Endometrial microvascular endothelial cells (primary cell): ENCODE measurements around the gene RASA3. TPM values are rescaled to one million over a fixed set of nuclear protein-coding genes. Genes with fewer than 3 reads are reported as not detected.
"Not testable (repeated sequence)": the region's sequence is repeated elsewhere in the genome, so short reads cannot be mapped to it uniquely, and the experiment has no call there.

ENCODE experiments used
- in situ Hi-C: cut with HindIII; loops from 2 replicates; pipeline ENCODE4 v1.10.0; 2017; ENCODE audit warnings: low sequenced_read_pairs, low pct_unique_long_range_greater_than_20kb; ENCODE audit errors: inconsistent ontology term
- total RNA-seq: library from RNA; depleted of rRNA; stranded (reverse); fragments of >200 nt; gene quantifications from one replicate; pipeline ENCODE4 v1.2.3, GENCODE V29; 2015; ENCODE audit errors: inconsistent ontology term

RASA3 gene
- total RNA-seq, 1 donor from 2014 or later: 56.0 TPM

GRCh38 chr13:114022876-114023275, 109.5 kb downstream of the RASA3 start:
- in situ Hi-C loops: no loop called here

- in situ Hi-C loops: no loop called here
Observed at GRCh38 chr13:114022309-114022669, 110.1 kb downstream of the RASA3 start.

GRCh38 chr13:114021464-114022308, 110.7 kb downstream of the RASA3 start:
- in situ Hi-C loops: no loop called here

DNA sequence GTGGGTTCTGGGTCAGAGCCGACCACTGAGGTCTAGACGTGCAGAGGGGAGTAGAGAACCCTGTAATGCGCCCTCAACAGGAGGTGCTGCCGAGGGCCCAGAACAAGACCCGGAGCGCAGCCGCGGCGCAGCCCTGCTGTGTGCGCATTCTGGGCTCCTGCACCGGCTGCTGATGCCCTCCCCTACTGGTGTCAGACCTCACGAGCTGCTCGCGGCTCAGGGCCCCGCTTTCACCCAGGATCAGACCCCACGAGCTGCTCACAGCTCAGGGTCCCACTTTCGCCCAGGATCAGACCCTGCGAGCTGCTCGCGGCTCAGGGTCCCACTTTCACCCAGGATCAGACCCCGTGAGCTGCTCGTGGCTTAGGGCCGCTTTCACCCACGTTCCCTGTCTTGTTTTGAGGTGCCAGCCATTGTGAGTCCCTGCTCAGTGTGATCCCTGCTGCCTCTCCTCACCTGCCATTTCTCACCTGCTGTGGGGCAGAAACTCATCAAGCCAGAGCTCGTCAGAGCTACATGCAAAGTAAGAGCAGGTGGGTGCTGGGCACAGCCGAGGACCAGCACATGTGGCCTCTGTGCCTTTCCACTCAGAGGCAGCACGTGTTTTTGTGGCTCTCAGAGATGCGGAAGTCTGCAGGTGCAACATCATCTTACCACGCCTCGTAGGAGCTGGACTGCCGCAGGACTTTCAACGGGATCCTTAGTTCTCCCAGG, 111.5 kb downstream of the RASA3 start:
- in situ Hi-C loops: no loop called here

GRCh38 chr13:114020134-114020533, 112.3 kb downstream of the RASA3 start:
- in situ Hi-C loops: not testable (repeated sequence)

GRCh38 chr13:114019367-114019766, 113.1 kb downstream of the RASA3 start:
- in situ Hi-C loops: no loop called here

- in situ Hi-C loops: no loop called here
Observed at GRCh38 chr13:114018461-114019055, 113.9 kb downstream of the RASA3 start.

- in situ Hi-C loops: no loop called here
Observed at GRCh38 chr13:114017966-114018365, 114.5 kb downstream of the RASA3 start.

- in situ Hi-C loops: no loop called here
Observed at GRCh38 chr13:114017028-114017630, 115.3 kb downstream of the RASA3 start.

DNA sequence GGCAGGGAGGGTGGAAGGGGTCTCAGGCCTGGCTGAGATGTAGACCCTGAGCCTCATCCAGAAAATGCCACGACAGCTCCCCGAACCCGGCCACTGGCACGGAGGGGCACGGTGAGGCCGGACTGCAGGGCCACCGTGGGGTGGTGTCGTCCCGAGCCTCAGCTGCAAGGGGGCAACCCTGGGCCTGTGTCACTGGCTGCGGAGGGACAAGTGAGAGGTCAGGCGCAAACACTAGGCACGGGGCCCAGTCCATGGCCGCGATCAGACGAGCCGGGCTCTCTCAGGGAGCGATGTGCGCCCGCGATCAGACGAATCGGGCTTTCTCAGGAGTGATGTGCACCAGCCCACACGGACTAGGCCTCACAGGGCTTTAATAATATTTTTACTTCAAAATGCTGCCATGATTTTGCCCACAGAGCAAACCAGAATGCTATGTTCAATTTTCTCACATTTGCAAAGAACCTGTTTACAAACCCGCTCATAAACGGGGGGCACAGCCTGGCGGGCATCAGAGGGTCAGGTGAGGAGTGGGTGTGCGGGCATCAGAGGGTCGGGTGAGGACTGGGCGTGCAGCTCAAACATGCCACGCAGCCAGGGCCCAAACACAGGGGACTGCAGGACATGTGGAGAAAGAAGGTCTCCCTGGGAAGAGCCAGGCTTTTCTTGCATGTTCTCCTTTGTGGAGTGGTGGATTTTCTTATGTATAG, 115.9 kb downstream of the RASA3 start:
- in situ Hi-C loops: no loop called here

- in situ Hi-C loops: no loop called here
Observed at GRCh38 chr13:114015969-114016295, 116.5 kb downstream of the RASA3 start.

DNA sequence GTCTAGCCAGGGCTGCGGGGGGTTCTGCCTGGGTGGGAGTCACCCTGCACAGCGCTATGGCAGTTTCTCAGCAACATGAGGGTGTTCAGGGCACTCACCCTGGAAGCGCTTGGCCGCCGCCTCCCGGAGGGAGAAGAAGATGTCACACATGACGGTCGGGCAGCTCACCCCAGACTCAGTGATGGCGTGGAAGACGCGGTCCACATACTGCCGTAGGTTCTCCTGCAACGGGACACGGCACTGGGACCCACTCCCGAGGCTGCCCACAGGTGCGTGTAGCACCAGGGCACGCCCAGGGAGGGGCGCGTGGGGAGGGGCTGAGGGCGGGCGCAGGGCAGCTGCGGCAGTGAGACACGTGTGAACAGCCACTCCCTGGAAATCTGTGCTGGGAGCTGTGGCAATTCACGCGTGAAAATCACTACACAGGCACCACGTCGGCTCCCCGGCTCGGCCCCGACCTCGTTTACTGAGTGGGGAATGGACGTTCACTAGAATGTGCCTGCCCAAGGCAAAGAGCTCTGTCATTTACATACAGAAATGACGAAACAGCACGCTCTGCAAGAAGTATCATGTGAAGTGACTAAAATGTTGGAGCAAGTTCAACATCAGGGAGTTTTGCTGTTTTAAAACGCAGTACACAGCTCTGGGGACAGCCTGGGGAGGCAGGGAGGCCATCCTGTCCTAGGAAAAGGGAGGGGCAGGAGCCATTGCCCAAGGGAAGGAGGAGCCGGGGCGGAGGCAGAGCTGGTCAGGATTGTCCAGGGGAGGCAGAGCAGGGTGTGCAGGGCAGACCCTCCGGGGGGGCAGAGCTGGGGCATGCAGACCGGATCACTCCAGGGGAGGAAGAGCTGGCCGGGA, 117.1 kb downstream of the RASA3 start:
- in situ Hi-C loops: no loop called here

GRCh38 chr13:114013952-114014629, 118.3 kb downstream of the RASA3 start:
- in situ Hi-C loops: no loop called here

DNA sequence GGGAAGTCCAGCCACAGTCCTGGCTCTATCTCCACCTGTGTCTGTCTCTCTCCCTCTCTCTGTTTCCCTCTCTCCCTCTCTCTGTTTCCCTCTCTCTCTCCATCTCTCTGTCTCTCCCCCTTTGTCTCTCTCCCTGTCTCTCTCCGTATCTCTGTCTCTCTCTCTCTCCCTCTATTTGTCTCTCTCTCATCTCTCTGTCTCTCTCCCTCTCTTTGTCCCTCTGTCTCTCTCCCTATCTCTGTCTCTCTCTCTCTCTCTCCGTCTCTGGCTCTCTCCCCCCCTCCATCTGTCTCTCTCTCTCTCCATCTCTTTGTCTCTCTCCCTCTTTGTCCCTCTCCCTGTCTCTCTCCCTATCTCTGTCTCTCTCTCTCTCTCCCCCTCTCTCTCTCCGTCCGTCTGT, 119.1 kb downstream of the RASA3 start:
- in situ Hi-C loops: no loop called here

DNA sequence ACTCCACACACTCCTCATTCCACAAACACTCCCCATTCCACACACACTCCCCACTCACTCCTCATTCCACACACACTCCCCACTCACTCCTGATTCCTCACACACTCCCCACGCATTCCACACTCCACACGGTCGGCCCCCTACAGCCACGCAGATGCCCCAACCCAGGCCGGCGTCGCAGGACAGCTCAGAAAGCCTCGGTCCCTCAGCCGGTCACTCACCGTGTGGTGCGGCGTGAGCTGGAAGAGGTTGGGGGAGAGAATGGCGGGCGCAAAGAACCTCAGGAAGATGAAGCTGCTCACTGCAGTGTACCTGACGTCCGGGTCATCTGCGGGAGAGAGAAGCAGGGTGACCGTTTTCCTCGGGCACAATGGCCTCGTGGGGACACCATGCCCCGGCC, 119.5 kb downstream of the RASA3 start:
- in situ Hi-C loops: no loop called here

DNA sequence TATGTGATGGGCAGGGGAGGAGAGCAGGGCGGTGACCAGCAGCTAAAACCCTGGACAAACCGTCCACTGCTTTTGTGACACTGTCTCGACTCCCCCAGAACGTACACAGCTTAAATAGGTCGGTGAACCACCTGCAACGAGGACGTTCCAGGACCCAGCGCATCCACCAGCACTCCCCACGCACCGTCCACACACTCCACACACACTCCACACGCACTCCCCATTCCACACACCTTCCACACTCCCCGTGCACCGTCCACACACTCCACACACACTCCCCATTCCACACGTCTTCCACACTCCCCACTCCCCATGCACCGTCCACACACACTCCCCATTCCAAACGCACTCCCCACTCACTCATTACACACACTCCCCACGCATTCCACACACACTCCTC, 120.3 kb downstream of the RASA3 start:
- in situ Hi-C loops: no loop called here

DNA sequence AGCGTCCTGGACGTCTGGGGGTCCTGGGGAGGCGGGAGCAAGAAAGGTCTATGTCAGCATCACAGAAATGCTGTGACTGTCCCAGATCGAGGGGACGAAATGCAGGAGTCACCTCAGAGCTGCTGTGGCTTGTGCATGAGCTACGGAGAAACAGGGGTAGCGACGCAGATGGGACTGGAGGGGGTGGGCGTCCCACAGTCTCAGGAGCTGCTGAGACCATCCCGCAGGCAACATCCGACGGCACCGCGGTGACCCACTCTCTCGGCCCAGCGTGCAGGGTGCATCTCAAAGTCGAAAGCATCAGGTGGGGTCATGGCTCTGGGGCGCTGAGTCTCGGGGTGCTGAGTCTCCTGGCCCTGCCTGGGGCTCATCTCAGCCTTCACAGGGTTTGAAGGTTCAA, 121.2 kb downstream of the RASA3 start:
- in situ Hi-C loops: no loop called here
